ENCODE results near the gene CTSH. TPM values are rescaled to one million over a fixed set of nuclear protein-coding genes. Genes with fewer than 3 reads are reported as not detected.
"Not testable (repeated sequence)": the region's sequence is repeated elsewhere in the genome, so short reads cannot be mapped to it uniquely, and the experiment has no call there.

The CTSH gene
- total RNA-seq, 1 experiment from 2014 or later = 14.4 TPM

DNA sequence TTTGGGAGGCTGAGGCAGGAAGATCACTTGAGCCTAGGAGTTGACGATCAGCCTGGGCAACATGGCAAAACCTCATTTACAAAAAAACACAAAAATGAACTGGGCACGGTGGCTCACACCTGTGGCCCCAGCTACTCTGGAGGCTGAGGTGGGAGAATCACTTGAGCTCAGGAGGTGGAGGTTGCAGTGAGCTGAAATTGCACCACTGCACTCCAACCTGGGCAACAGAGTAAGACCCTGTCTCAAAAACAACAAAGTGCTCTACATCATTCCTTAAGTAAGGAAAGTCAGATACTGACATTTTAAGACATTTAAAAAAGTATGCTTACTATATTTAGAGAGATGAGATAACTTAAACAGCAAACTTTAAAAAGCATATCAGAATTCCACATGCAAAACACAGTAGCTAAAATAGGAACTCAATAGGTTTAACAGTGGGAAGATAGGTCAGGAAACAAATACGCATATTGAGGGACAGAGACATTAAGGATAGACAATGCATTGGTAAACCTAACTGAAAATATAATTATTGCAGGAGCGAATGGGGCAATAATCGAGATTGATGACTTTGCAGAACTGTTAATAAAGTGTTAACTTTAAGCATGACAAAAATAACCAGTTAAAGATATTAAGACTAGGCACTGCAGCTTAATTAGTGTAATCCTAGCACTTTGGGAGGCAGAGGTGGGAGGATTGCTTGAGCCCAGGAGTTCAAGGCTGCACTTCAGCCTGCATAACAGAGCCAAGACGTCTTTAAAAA, 40.1 kb downstream of the CTSH start:
- TF ChIP-seq, protein P1, sequence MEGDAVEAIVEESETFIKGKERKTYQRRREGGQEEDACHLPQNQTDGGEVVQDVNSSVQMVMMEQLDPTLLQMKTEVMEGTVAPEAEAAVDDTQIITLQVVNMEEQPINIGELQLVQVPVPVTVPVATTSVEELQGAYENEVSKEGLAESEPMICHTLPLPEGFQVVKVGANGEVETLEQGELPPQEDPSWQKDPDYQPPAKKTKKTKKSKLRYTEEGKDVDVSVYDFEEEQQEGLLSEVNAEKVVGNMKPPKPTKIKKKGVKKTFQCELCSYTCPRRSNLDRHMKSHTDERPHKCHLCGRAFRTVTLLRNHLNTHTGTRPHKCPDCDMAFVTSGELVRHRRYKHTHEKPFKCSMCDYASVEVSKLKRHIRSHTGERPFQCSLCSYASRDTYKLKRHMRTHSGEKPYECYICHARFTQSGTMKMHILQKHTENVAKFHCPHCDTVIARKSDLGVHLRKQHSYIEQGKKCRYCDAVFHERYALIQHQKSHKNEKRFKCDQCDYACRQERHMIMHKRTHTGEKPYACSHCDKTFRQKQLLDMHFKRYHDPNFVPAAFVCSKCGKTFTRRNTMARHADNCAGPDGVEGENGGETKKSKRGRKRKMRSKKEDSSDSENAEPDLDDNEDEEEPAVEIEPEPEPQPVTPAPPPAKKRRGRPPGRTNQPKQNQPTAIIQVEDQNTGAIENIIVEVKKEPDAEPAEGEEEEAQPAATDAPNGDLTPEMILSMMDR (IDR thresholded peaks at IDR 0.05; ENCODE audit: unreplicated experiment) = no peak
- H3K27ac Mint-ChIP-seq (ENCODE audit: low read depth, unreplicated experiment) = no peak overlapping the region
- no peak overlapping the region for H3K4me3 Mint-ChIP-seq (ENCODE audit: unreplicated experiment)
- BruUV-seq (replicated peaks) = no TSS peak
- H3K4me1 Mint-ChIP-seq (ENCODE audit: insufficient read depth, unreplicated experiment) = peaks cover 12% of the 10 kb centered on the region
- peaks cover 99% of the 10 kb centered on the region for H3K36me3 Mint-ChIP-seq (ENCODE audit: insufficient read depth, unreplicated experiment)
- no peaks in the 10 kb centered on the region for H3K9me3 Mint-ChIP-seq (ENCODE audit: unreplicated experiment)
- H3K27me3 Mint-ChIP-seq (ENCODE audit: insufficient read depth, unreplicated experiment) = no peaks in the 10 kb centered on the region
- CTCF ChIA-PET = interaction anchor here (0.6 to 1.6 kb wide), 3 partner anchors 277 to 1271 kb away, joined by 3 to 5 read pairs (median 3); no protein-coding TSS in a partner anchor
- intact Hi-C loops (cut with micrococcal nuclease) = loop anchor here (5.0 kb wide), 1 partner anchor 73 kb away; no protein-coding TSS in a partner anchor
- no peak for DNase-seq (ENCODE audit: unreplicated experiment)
- POLR2A ChIA-PET = interaction anchor here (1.3 kb wide), 1 partner anchor 30 kb away, joined by 3 read pairs; no protein-coding TSS in a partner anchor

DNA sequence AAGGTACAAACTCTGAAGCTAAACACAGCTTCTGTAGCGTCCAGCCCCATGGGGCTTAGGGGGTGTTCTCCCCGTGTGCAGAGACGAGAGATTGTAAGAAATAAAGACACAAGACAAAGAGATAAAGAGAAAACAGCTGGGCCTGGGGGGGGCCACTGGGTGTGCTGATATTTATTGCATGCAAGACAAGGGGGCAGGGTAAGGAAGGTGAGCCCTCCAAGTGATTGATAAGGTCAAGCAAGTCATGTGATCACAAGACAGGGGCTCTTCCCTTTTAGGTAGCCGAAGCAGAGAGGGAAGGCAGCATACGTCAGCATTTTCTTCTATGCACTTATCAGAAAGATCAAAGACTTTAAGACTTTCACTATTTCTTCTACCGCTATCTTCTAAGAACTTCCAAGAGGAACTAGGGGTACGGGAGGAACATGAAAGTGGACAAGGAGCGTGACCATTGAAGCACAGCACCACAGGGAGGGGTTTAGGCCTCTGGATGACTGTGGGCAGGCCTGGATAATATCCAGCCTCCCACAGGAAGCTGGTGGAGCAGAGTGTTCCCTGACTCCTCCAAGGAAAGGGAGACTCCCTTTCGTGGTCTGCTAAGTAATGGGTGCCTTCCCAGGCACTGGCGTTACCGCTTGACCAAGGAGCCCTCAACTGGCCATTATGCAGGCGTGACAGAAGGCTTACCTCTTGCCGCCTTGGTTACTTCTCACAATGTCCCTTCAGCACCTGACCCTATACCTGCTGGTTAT, 42.4 kb downstream of the CTSH start:
- ChIA-PET POLR2A (interaction anchor here (1.1 to 1.2 kb wide), 2 partner anchors 21 to 22 kb away, joined by 3 to 4 read pairs; no protein-coding TSS in a partner anchor), CTCF (interaction anchor here (0.6 kb wide), 2 partner anchors 18 to 305 kb away, joined by 3 read pairs; no protein-coding TSS in a partner anchor)

DNA sequence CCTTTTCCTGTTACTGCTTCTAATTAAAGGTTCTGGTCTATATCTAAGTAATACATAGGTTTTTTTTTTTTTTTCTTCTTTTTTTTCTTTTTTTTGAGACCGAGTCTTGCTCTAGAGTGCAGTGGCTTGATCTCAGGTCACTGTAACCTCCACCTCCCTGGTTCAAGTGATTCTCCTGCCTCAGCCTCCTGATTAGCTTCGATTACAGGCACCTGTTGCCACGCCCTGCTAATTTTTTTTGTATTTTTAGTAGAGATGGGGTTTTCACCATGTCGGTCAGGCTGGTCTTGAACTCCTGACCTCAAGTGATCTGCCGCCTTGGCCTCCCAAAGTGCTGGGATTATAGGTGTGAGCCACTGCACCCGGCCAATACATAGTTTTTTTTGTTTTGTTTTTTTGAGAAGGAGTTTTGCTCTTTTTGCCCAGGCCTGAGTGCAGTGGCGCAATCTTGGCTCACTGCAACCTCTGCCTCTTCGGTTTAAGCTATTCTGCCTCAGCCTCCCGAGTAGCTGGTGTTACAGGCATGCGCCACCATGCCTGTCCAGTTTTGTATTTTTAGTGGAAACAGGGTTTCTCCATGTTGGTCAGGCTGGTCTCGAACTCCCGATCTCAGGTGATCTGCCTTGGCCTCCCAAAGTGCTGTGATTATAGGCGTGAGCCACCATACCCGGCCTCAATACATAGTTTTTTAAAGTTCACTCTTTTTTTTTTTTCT, 43.9 kb downstream of the CTSH start:
- peaks cover 100% of the 10 kb centered on the region for H3K36me3 Mint-ChIP-seq (ENCODE audit: insufficient read depth, unreplicated experiment)
- H3K4me3 Mint-ChIP-seq (ENCODE audit: unreplicated experiment); intact Hi-C loops (cut with micrococcal nuclease); H3K4me1 Mint-ChIP-seq (ENCODE audit: insufficient read depth, unreplicated experiment); DNase-seq (ENCODE audit: unreplicated experiment); BruUV-seq (replicated peaks); H3K9me3 Mint-ChIP-seq (ENCODE audit: unreplicated experiment); H3K27ac Mint-ChIP-seq (ENCODE audit: low read depth, unreplicated experiment); H3K27me3 Mint-ChIP-seq (ENCODE audit: insufficient read depth, unreplicated experiment): not testable (repeated sequence)
- ChIA-PET POLR2A (interaction anchor here (1.5 kb wide), 1 partner anchor 21 kb away, joined by 6 read pairs; no protein-coding TSS in a partner anchor), CTCF (interaction anchor here (0.8 to 1.1 kb wide), 2 partner anchors 21 to 284 kb away, joined by 3 to 4 read pairs; no protein-coding TSS in a partner anchor)

More for the DNA sequence above, 42.4 kb downstream of the CTSH start:
- H3K27ac Mint-ChIP-seq (ENCODE audit: low read depth, unreplicated experiment); DNase-seq (ENCODE audit: unreplicated experiment); H3K27me3 Mint-ChIP-seq (ENCODE audit: insufficient read depth, unreplicated experiment); BruUV-seq (replicated peaks); intact Hi-C loops (cut with micrococcal nuclease); H3K4me3 Mint-ChIP-seq (ENCODE audit: unreplicated experiment); H3K9me3 Mint-ChIP-seq (ENCODE audit: unreplicated experiment): not testable (repeated sequence)
- H3K4me1 Mint-ChIP-seq (ENCODE audit: insufficient read depth, unreplicated experiment) = peaks cover 12% of the 10 kb centered on the region
- H3K36me3 Mint-ChIP-seq (ENCODE audit: insufficient read depth, unreplicated experiment) = peaks cover 99% of the 10 kb centered on the region

DNA sequence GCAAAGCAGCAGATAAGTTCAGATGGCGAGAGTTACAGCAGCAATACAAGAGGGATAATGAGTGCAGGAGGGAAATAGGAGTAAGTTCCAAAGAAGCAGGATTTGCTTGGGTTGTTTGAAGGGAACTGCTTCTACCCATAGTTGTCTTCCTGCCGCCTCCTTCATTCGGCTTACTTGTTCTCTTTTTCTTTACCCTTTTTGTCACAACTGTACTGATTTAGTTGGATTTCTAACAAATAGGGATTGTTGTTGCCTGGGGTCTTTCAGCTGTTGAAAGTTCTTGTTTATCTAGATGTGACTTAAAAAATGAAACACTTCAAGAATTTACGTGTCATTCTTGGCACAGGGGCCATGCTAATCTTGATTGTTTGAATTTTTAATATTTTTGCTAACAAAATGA, 46.3 kb downstream of the CTSH start:
- ChIA-PET POLR2A (interaction anchor here (2.0 kb wide), 1 partner anchor 8 kb away, joined by 6 read pairs; no protein-coding TSS in a partner anchor), CTCF (no interaction called here)
- no TSS peak for BruUV-seq (replicated peaks)
- TF ChIP-seq, protein P1 (IDR thresholded peaks at IDR 0.05; ENCODE audit: unreplicated experiment) = no peak
- Mint-ChIP-seq H3K4me3 (ENCODE audit: unreplicated experiment) (no peak overlapping the region), H3K36me3 (ENCODE audit: insufficient read depth, unreplicated experiment) (peaks cover 100% of the 10 kb centered on the region), H3K9me3 (ENCODE audit: unreplicated experiment) (no peaks in the 10 kb centered on the region), H3K27ac (ENCODE audit: low read depth, unreplicated experiment) (peak overlapping the region; percentile 39), H3K4me1 (ENCODE audit: insufficient read depth, unreplicated experiment) (peaks cover 6% of the 10 kb centered on the region), H3K27me3 (ENCODE audit: insufficient read depth, unreplicated experiment) (no peaks in the 10 kb centered on the region)
- intact Hi-C loops (cut with micrococcal nuclease) = no loop called here
- DNase-seq (ENCODE audit: unreplicated experiment) = no peak

All from MCF 10A (cell line).